Uterus (tissue), 4 donors: ENCODE data around the gene PACS1. TPM values are rescaled to one million over a fixed set of nuclear protein-coding genes. Genes with fewer than 3 reads are reported as not detected.
A peak's percentile ranks its signal among the peaks of the same experiment; 100 is the strongest.

Experiments used
- DNase-seq, 2 donors: peaks; one replicate each; pipeline ENCODE4 v3.0.0-alpha.2; 2019 to 2020
- H3K27ac ChIP-seq, 2 donors: fragments of 200-600 bp; sonication (generic); 1 replicate in 1 of 2; 2 replicates in 1 of 2; pipeline ENCODE4 v1.5.1; 2016 to 2018
- H3K27me3 ChIP-seq, 2 donors: fragments of 200-600 bp; sonication (generic); one replicate each; pipeline ENCODE4 v1.5.1; 2018 to 2019; ENCODE audit warnings: control low read depth in 1 of 2
- H3K36me3 ChIP-seq, 2 donors: fragments of 200-600 bp; sonication (generic); one replicate each; pipeline ENCODE4 v1.5.1; 2019; ENCODE audit warnings: control low read depth in 1 of 2
- H3K4me1 ChIP-seq, 2 donors: fragments of 200-600 bp; sonication (generic); one replicate each; pipeline ENCODE4 v1.5.1; 2018 to 2019; ENCODE audit warnings: control low read depth in 1 of 2
- H3K4me3 ChIP-seq, 2 donors: fragments of 200-600 bp; sonication (generic); 1 replicate in 1 of 2; 2 replicates in 1 of 2; pipeline ENCODE4 v1.5.1; 2018 to 2019; ENCODE audit warnings: mild to moderate bottlenecking in 1 of 2
- H3K9me3 ChIP-seq, 2 donors: fragments of 200-600 bp; sonication (generic); one replicate each; pipeline ENCODE4 v1.5.1; 2019; ENCODE audit warnings: control low read depth in 1 of 2
- POLR2A ChIP-seq, 2 donors: fragments of 450-650 bp; IDR thresholded peaks; one replicate each; pipeline ENCODE4 v1.6.1; 2016; ENCODE audit warnings: antibody characterized with exemption in 2 of 2, mild to moderate bottlenecking in 1 of 2, moderate library complexity in 1 of 2
- intact Hi-C: fragments of 100-400 bp; cut with DNase I; formaldehyde crosslinking; loops from one replicate; pipeline ENCODE4 v1.15.1; 2023; ENCODE audit warnings: low total_unique reads
- total RNA-seq, 4 donors: library from RNA; depleted of rRNA in 3 of 4; stranded (reverse); fragments of >200 nt in 3 of 4; gene quantifications; one replicate each; pipeline versions ENCODE4 v1.1.0 to v1.2.4, GENCODE V29; 2014 to 2023
- TF ChIP-seq, protein P1 (sequence below), 4 experiments: fragments of 200-600 bp in 2 of 4; fragments of 450-650 bp in 2 of 4; sonication (generic) in 2 of 4; IDR thresholded peaks; one replicate each; pipeline ENCODE4 v1.5.1; 2016 to 2019; ENCODE audit warnings: antibody characterized with exemption in 4 of 4, mild to moderate bottlenecking in 2 of 4, moderate library complexity in 1 of 4
- donor health status: DM: yes; HTN: yes; CAD: no.

The PACS1 gene
- total RNA-seq, 4 donors from 2014 or later: 2.9 to 79.2 (median 57.2) TPM

DNA sequence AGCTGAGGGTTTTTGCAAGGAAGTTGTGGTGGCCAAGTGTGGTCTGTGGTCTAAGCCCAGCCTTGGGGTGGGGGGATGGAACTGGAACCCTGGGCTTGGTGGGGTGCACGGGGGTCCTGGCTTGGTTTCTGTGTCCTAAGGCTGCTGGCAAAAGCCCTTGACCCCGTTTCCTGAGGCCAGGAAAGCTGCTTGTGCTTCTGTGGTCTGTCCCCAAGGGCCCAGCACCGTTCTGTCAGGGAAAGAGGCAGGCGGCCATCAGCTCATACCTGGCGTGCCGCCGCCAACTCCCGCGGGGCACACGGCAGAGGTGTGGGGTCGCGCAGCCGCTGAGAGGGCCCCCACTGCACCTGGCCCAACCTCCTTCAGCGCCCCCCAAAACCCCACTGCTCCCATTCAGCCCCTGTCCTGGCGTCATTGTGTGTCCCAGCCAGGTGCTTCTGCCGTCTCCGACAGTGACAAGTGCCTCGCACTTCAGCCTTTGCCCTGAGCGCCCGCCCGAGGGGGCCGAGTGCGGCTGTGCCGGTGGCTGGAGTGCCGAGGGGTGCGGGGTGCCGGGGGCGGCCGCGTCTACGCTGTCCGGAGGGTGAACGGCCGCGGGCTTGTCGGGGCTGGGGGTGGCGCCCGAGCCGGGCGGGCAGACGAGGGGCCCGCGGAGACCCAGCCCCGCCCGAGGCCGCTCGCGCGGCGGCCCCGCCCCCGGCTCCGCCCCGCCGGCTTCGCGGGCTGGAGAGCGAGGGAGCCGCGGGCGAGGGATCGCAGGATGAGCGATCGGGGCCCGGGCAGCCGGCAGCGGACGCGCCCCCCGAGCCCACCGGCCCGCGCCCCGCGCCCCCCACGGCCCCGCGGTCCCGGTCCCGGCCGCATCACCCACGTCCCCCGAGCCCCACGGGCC lies 207.6 kb downstream of the PACS1 start, which contains the start of gene CNIH2:
Gene CNIH2 (plus strand): TSS at position 705 of the 892 bp plus-strand sequence. CDS start 282 bp downstream, outside the sequence.
- H3K4me3 ChIP-seq: peak within 1 kb of the TSS; percentile 13 to 22
- peak within 1 kb of the TSS; percentile 48 to 54 for H3K27ac ChIP-seq

DNA sequence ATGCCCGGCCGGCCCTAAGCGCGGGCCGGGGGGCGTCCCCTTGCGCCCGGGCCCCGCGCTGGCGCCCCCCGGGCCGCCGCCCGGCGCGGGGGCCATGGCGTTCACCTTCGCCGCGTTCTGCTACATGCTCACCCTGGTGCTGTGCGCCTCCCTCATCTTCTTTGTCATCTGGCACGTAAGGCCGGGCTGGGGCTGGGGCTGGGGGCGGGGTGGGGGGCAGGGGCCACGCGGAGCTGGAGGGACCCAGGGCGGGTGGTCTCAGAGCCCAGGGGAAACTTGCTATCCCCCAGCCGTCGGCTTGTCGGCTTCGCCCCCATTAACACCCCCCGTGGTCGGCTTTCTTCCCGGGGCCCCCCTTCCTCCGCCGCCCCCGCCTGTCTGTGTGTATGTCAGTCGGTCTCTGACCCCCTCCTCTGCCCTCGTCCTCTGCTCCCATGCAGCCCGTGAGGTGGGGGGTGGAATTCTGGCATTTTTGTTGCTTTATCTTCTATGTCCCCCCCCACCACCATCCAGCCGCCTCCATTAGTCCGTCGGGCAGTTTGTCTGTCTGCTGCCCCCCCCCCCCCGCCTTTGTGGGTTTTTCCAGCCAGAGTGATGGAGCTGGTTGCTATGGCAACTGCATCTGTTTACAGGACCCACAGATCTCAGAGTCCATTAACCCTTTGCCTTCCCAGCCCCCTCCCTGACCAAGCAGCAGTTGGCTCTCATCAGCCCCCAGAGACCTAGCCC lies 208.5 kb downstream of the PACS1 start:
- no peak for DNase-seq
- no peaks in the 10 kb centered on the region for H3K27me3 ChIP-seq
- TF ChIP-seq, protein P1, sequence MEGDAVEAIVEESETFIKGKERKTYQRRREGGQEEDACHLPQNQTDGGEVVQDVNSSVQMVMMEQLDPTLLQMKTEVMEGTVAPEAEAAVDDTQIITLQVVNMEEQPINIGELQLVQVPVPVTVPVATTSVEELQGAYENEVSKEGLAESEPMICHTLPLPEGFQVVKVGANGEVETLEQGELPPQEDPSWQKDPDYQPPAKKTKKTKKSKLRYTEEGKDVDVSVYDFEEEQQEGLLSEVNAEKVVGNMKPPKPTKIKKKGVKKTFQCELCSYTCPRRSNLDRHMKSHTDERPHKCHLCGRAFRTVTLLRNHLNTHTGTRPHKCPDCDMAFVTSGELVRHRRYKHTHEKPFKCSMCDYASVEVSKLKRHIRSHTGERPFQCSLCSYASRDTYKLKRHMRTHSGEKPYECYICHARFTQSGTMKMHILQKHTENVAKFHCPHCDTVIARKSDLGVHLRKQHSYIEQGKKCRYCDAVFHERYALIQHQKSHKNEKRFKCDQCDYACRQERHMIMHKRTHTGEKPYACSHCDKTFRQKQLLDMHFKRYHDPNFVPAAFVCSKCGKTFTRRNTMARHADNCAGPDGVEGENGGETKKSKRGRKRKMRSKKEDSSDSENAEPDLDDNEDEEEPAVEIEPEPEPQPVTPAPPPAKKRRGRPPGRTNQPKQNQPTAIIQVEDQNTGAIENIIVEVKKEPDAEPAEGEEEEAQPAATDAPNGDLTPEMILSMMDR (IDR thresholded peaks at IDR 0.05): no peak
- no peak for TF ChIP-seq POLR2A (IDR thresholded peaks at IDR 0.05)
- no peak overlapping the region for H3K4me3 ChIP-seq
- intact Hi-C loops: no loop called here
- H3K36me3 ChIP-seq: no peaks in the 10 kb centered on the region
- no peaks in the 10 kb centered on the region for H3K9me3 ChIP-seq
- peaks cover 0 to 10% of the 10 kb centered on the region in 2 donors for H3K4me1 ChIP-seq
- H3K27ac ChIP-seq: no peak overlapping the region

More for the DNA sequence above, 207.6 kb downstream of the PACS1 start, which contains the start of gene CNIH2:
- DNase-seq: peak in 1 of 2 donors; percentile 42
- H3K9me3 ChIP-seq: no peaks in the 10 kb centered on the region
- no peaks in the 10 kb centered on the region for H3K27me3 ChIP-seq
- intact Hi-C loops: no loop called here
- no peaks in the 10 kb centered on the region for H3K36me3 ChIP-seq
- TF ChIP-seq POLR2A (IDR thresholded peaks at IDR 0.05): no peak
- TF ChIP-seq, protein P1 (IDR thresholded peaks at IDR 0.05): no peak
- peaks cover 0 to 10% of the 10 kb centered on the region in 2 donors for H3K4me1 ChIP-seq

DNA sequence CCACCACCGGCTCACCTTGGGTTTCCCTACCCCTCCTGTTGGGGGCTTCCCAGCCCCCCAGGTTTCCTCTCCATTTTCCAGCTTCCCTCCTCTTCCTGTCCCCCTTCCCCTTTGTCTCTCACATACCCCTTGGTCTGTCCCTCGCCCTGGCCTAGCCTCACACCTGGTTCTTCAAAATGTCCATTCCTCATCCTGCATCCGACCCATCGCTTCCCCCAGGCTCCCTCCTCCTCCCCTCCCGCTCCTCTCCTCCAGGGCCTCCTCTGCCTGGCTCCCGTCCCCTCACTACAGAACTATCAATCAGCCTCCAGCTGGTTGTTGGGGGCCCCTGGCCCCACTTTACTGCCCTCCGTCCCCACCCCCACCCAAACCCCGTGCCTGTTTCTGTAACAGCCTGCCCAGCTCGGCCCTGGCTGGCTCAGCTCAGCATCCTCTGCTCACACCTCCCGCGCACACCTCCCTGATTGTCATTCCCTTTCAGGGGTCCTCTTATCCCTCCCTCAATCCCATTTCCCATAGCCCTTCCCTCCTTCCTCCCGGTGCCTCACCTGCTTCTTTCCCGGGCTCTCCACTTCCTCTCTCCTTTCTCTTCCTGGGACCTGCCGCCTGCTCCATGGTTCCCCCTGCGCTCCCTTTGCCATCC lies 209.1 kb downstream of the PACS1 start:
- intact Hi-C loops: no loop called here
- H3K4me1 ChIP-seq: peaks cover 0 to 10% of the 10 kb centered on the region in 2 donors
- no peak for DNase-seq
- H3K27ac ChIP-seq: no peak overlapping the region
- H3K9me3 ChIP-seq: no peaks in the 10 kb centered on the region
- no peak overlapping the region for H3K4me3 ChIP-seq
- H3K36me3 ChIP-seq: no peaks in the 10 kb centered on the region
- TF ChIP-seq, protein P1 (IDR thresholded peaks at IDR 0.05): no peak
- no peak for TF ChIP-seq POLR2A (IDR thresholded peaks at IDR 0.05)
- H3K27me3 ChIP-seq: no peaks in the 10 kb centered on the region

DNA sequence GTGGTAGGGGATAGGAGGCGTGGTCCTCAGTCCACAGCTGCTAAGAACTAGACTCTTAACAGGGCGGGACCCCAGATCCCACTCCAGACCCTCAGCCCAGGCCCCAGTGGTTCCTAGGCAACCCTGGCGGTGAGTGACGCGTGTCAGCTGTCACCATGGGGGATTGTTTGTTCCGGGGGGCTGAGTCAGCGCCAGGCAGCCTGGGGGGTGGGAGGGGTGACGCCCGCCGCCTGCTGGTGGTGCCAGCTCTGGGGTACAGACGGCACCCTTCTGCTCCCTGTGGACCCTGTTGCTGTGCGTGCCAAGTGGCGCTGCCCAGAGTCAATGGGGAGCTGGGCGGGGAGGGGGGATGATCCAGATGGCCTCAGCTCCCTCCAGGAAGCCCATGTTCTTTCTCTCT lies 210.4 kb downstream of the PACS1 start:
- H3K27me3 ChIP-seq: no peaks in the 10 kb centered on the region
- H3K4me1 ChIP-seq: peaks cover 0 to 10% of the 10 kb centered on the region in 2 donors
- no peak overlapping the region for H3K4me3 ChIP-seq
- no peaks in the 10 kb centered on the region for H3K36me3 ChIP-seq
- intact Hi-C loops: loop anchor here (10.0 kb wide), 1 partner anchor 56 kb away; no protein-coding TSS in a partner anchor
- H3K27ac ChIP-seq: no peak overlapping the region
- TF ChIP-seq, protein P1 (IDR thresholded peaks at IDR 0.05): no peak
- no peak for TF ChIP-seq POLR2A (IDR thresholded peaks at IDR 0.05)
- no peak for DNase-seq
- H3K9me3 ChIP-seq: no peaks in the 10 kb centered on the region
